ENCODE data around the gene OSBPL2. TPM values are rescaled to one million over a fixed set of nuclear protein-coding genes. Genes with fewer than 3 reads are reported as not detected.

The OSBPL2 gene
- total and polyA plus RNA-seq, 9 of the 15 experiments (the other 6 are each of a cell fraction or from before 2014, with no cell fraction given), result 2.5 to 25.6 (median 14.1) TPM

DNA sequence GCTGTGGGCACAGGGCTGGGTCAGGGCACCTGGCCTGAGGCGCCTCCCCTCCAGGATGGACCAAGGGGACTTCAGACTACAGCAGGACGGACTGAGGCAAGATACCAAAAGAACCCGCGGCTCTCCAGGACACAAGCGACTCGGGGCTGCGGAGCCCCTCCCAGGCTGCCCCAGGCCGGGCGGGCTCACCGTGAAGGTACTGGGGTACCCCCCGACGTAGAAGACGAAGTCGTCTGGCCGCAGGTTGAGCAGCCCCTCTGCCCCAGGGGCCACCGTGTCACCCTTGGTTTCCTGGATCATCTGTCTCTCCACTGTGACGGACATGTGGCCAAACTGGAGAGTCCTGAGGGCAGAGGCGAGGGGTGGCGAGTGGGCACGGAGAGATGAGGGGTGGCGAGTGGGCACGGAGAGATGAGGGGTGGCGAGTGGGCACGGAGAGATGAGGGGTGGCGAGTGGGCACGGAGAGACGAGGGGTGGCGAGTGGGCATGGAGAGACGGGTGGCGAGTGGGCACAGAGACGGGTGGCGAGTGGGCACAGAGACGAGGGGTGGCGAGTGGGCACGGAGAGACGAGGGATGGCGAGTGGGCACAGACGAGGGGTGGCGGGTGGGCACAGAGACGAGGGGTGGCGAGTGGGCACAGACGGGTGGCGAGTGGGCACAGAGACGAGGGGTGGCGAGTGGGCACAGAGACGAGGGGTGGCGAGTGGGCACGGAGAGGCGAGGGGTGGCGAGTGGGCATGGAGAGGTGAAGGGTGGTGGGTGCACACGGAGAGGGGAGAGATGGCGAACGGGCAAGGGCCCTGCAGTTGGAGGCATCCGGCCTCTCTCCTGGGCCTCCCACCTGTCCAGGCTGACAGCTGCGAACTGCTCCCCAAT, 75.4 kb downstream of the OSBPL2 start (continued):
- TF ChIP-seq ATF7 (IDR thresholded peaks at IDR 0.05) (no peak), SAFB (IDR thresholded peaks at IDR 0.05; ENCODE audit: borderline replicate concordance, low read depth, low read length) (peak; percentile 64), ZKSCAN8 (CRISPR knock-in tag; IDR thresholded peaks at IDR 0.05) (no peak), HOXB6 (CRISPR knock-in tag; IDR thresholded peaks at IDR 0.05; ENCODE audit: borderline replicate concordance) (no peak), MAFG (tag; conservative IDR thresholded peaks at IDR 0.05) (no peak), RBM34 (IDR thresholded peaks at IDR 0.05; ENCODE audit: borderline replicate concordance, insufficient read depth, low read length) (no peak), HNRNPL (IDR thresholded peaks at IDR 0.05; ENCODE audit: low read depth, low read length) (peak; percentile 100), ZSCAN29 (IDR thresholded peaks at IDR 0.05) (no peak), NFATC3 (IDR thresholded peaks at IDR 0.05) (no peak), ZBED1 (IDR thresholded peaks at IDR 0.05) (no peak), MAZ (CRISPR knock-in tag; conservative IDR thresholded peaks at IDR 0.05 in 1 of 2, IDR thresholded peaks at IDR 0.05 in 1 of 2) (no peak), SMARCA4 (IDR thresholded peaks at IDR 0.05) (no peak)
- TF ChIP-seq, protein P1, sequence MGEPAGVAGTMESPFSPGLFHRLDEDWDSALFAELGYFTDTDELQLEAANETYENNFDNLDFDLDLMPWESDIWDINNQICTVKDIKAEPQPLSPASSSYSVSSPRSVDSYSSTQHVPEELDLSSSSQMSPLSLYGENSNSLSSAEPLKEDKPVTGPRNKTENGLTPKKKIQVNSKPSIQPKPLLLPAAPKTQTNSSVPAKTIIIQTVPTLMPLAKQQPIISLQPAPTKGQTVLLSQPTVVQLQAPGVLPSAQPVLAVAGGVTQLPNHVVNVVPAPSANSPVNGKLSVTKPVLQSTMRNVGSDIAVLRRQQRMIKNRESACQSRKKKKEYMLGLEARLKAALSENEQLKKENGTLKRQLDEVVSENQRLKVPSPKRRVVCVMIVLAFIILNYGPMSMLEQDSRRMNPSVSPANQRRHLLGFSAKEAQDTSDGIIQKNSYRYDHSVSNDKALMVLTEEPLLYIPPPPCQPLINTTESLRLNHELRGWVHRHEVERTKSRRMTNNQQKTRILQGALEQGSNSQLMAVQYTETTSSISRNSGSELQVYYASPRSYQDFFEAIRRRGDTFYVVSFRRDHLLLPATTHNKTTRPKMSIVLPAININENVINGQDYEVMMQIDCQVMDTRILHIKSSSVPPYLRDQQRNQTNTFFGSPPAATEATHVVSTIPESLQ (CRISPR knock-in tag; IDR thresholded peaks at IDR 0.05), result no peak

Data from K562 (cell line).